ENCODE results near the gene CSAD.

CSAD gene

GRCh38 chr12:53201639-53202038 is 20.9 kb upstream of the CSAD start (continued):
- TF ChIP-seq POU6F1 (CRISPR knock-in tag; IDR thresholded peaks at IDR 0.05; ENCODE audit: borderline replicate concordance, low read depth), result no peak

GRCh38 chr12:53201177-53201541 is 20.4 kb upstream of the CSAD start:
- ATAC-seq, result no peak
- TF ChIP-seq ZFP3 (CRISPR knock-in tag; IDR thresholded peaks at IDR 0.05) (no peak), ZFP30 (CRISPR knock-in tag; IDR thresholded peaks at IDR 0.05) (no peak), PATZ1 (CRISPR knock-in tag; IDR thresholded peaks at IDR 0.05; ENCODE audit: borderline replicate concordance) (no peak), RARB (CRISPR knock-in tag; IDR thresholded peaks at IDR 0.05) (no peak), ZC3H10 (CRISPR knock-in tag; IDR thresholded peaks at IDR 0.05) (no peak), ZNF8 (CRISPR knock-in tag; IDR thresholded peaks at IDR 0.05) (no peak), TSHZ2 (CRISPR knock-in tag; IDR thresholded peaks at IDR 0.05) (no peak), ESRRG (CRISPR knock-in tag; IDR thresholded peaks at IDR 0.05) (no peak), TCF4 (CRISPR knock-in tag; IDR thresholded peaks at IDR 0.05; ENCODE audit: borderline replicate concordance) (no peak), GLIS3 (CRISPR knock-in tag; IDR thresholded peaks at IDR 0.05) (no peak), BACH2 (CRISPR knock-in tag; IDR thresholded peaks at IDR 0.05; ENCODE audit: borderline replicate concordance) (no peak), ZNF70 (CRISPR knock-in tag; IDR thresholded peaks at IDR 0.05) (no peak)

- no peak for TF ChIP-seq TCF4 (CRISPR knock-in tag; IDR thresholded peaks at IDR 0.05; ENCODE audit: borderline replicate concordance)
- TF ChIP-seq BACH2 (CRISPR knock-in tag; IDR thresholded peaks at IDR 0.05; ENCODE audit: borderline replicate concordance), result no peak
- TF ChIP-seq ZNF565 (CRISPR knock-in tag; conservative IDR thresholded peaks at IDR 0.05; ENCODE audit: low read depth), result no peak
- no peak for TF ChIP-seq RARB (CRISPR knock-in tag; IDR thresholded peaks at IDR 0.05)
- ATAC-seq, result no peak
Observed at GRCh38 chr12:53200458-53201176, 19.9 kb upstream of the CSAD start.

- ATAC-seq, result no peak
- TF ChIP-seq CSRNP3 (CRISPR knock-in tag; IDR thresholded peaks at IDR 0.05) (no peak), ZFP3 (CRISPR knock-in tag; IDR thresholded peaks at IDR 0.05) (no peak), ZNF70 (CRISPR knock-in tag; IDR thresholded peaks at IDR 0.05) (no peak), ISL1 (CRISPR knock-in tag; IDR thresholded peaks at IDR 0.05) (no peak), BACH2 (CRISPR knock-in tag; IDR thresholded peaks at IDR 0.05; ENCODE audit: borderline replicate concordance) (no peak), OSR1 (CRISPR knock-in tag; IDR thresholded peaks at IDR 0.05) (no peak), ZNF8 (CRISPR knock-in tag; IDR thresholded peaks at IDR 0.05) (no peak)
Observed at GRCh38 chr12:53200107-53200457, 19.4 kb upstream of the CSAD start.

GRCh38 chr12:53199700-53200099 is 19.0 kb upstream of the CSAD start:
- no peak for ATAC-seq
- TF ChIP-seq ESRRG (CRISPR knock-in tag; IDR thresholded peaks at IDR 0.05), result no peak
- no peak for TF ChIP-seq TSHZ2 (CRISPR knock-in tag; IDR thresholded peaks at IDR 0.05)
- TF ChIP-seq ZFP30 (CRISPR knock-in tag; IDR thresholded peaks at IDR 0.05), result no peak
- no peak for TF ChIP-seq CREB5 (CRISPR knock-in tag; IDR thresholded peaks at IDR 0.05; ENCODE audit: low read depth)
- TF ChIP-seq ZNF565 (CRISPR knock-in tag; conservative IDR thresholded peaks at IDR 0.05; ENCODE audit: low read depth), result no peak
- TF ChIP-seq ZNF70 (CRISPR knock-in tag; IDR thresholded peaks at IDR 0.05), result no peak
- TF ChIP-seq POU6F1 (CRISPR knock-in tag; IDR thresholded peaks at IDR 0.05; ENCODE audit: borderline replicate concordance, low read depth), result no peak
- no peak for TF ChIP-seq SNAI2 (CRISPR knock-in tag; IDR thresholded peaks at IDR 0.05)

Data from SK-N-SH treated with all-trans-retinoic acid at 6 μM for 48 hours (cell line).